ENCODE results near the gene SNX13.

DNA sequence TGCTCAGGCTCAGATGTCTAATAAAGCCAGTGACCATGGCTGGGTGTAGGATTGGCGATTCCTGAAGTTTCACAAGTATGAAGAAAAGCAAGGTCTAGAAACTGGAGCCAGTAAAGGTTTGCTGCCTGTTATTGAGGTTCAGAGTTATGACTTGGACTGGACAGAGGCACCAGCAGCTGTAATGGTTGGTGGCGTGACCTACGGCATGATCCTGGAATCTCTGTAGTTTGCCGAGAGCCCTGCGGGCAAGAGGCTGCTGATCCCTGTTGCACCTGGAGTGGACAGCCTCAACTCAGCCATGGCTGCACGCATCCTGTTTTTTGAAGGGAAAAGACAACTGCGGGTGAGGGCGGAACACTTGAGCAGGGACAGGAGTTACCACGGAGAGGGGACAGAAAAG is 22.4 kb upstream of the SNX13 start:
- TF ChIP-seq SREBF2 (IDR thresholded peaks at IDR 0.05) (no peak), CTCF (IDR thresholded peaks at IDR 0.05) (no peak), RCOR1 (IDR thresholded peaks at IDR 0.05; ENCODE audit: low read depth, low read length) (no peak), POLR2A (IDR thresholded peaks at IDR 0.05; ENCODE audit: low read length) (no peak), HDAC2 (IDR thresholded peaks at IDR 0.05) (no peak), POLR2AphosphoS2 (conservative IDR thresholded peaks at IDR 0.05; ENCODE audit: low read length) (no peak), RFX5 (IDR thresholded peaks at IDR 0.05) (no peak), CEBPB (IDR thresholded peaks at IDR 0.05) (no peak), MAX (IDR thresholded peaks at IDR 0.05) (no peak), ESRRA (IDR thresholded peaks at IDR 0.05; ENCODE audit: borderline replicate concordance, low read length) (no peak), NR3C1 (IDR thresholded peaks at IDR 0.05) (no peak), FOXS1 (CRISPR knock-in tag; IDR thresholded peaks at IDR 0.05) (no peak)

Data from A549 (cell line).